ENCODE results near the gene MISP. TPM values are rescaled to one million over a fixed set of nuclear protein-coding genes. Genes with fewer than 3 reads are reported as not detected.

The MISP gene
- total and polyA plus RNA-seq, 2 of the 8 experiments (the other 6 are each of a cell fraction or from before 2014, with no cell fraction given): 0.43 to 0.45 TPM

GRCh38 chr19:799076-799881 is 48.4 kb downstream of the MISP start (continued):
- TF ChIP-seq KDM4A (IDR thresholded peaks at IDR 0.05; ENCODE audit: low read depth, low read length, severe bottlenecking): no peak
- TF ChIP-seq CTCF (IDR thresholded peaks at IDR 0.05; ENCODE audit: control extremely low read depth in 1 of 3, insufficient read depth in 1 of 3, low read depth in 1 of 3, low read length in 3 of 3): peak; percentile 20 to 25 (median 24)
- TF ChIP-seq SRF (IDR thresholded peaks at IDR 0.05; ENCODE audit: low read depth, low read length): no peak
- 0 out of 4 replicates have a peak, but pooled peaks have one; percentile 6 to 13 for TF ChIP-seq RAD21 (IDR thresholded peaks at IDR 0.05 in 1 of 2, conservative IDR thresholded peaks at IDR 0.05 in 1 of 2; ENCODE audit: low read depth in 2 of 2, low read length in 2 of 2)
- TF ChIP-seq SAP30 (IDR thresholded peaks at IDR 0.05; ENCODE audit: insufficient read depth, insufficient replicate concordance, low read length): no peak
- peak; percentile 19; the same call in 1 of the 2 replicates for TF ChIP-seq YY1 (IDR thresholded peaks at IDR 0.05; ENCODE audit: low read depth, low read length)
- no peak for TF ChIP-seq SIRT6 (IDR thresholded peaks at IDR 0.05; ENCODE audit: low read length)
- no peak for TF ChIP-seq FOSL1 (IDR thresholded peaks at IDR 0.05; ENCODE audit: insufficient read depth, low read depth, low read length)
- no peak for TF ChIP-seq JUN (IDR thresholded peaks at IDR 0.05; ENCODE audit: low read depth, low read length)
- no peak for TF ChIP-seq RFX5 (IDR thresholded peaks at IDR 0.05; ENCODE audit: borderline replicate concordance, low read depth, low read length)
- peak; percentile 27; the same call in 1 of the 2 replicates for TF ChIP-seq TBP (IDR thresholded peaks at IDR 0.05; ENCODE audit: low read depth, low read length)
- no peak for TF ChIP-seq CHD2 (IDR thresholded peaks at IDR 0.05; ENCODE audit: low read length)
- TF ChIP-seq EGR1 (IDR thresholded peaks at IDR 0.05; ENCODE audit: borderline replicate concordance, low read depth, low read length): no peak
- TF ChIP-seq MAFK (IDR thresholded peaks at IDR 0.05; ENCODE audit: low read depth, low read length): no peak
- no peak for TF ChIP-seq CBX8 (IDR thresholded peaks at IDR 0.05; ENCODE audit: borderline replicate concordance, low read depth, low read length)
- TF ChIP-seq SIX5 (IDR thresholded peaks at IDR 0.05; ENCODE audit: low read depth, low read length): no peak
- TF ChIP-seq POLR2AphosphoS5 (IDR thresholded peaks at IDR 0.05; ENCODE audit: low read depth, low read length): peak; percentile 41
- no peak for TF ChIP-seq POLR2A (IDR thresholded peaks at IDR 0.05; ENCODE audit: control extremely low read depth in 1 of 2, low read depth in 2 of 2, low read length in 2 of 2)
- no peak for TF ChIP-seq USF2 (IDR thresholded peaks at IDR 0.05; ENCODE audit: low read length)
- TF ChIP-seq NANOG (IDR thresholded peaks at IDR 0.05; ENCODE audit: insufficient read depth, low read depth, low read length, poor library complexity, severe bottlenecking): no peak
- no peak for TF ChIP-seq RBBP5 (IDR thresholded peaks at IDR 0.05; ENCODE audit: borderline replicate concordance, low read depth, low read length)
